Stimulated activated CD4-positive, alpha-beta T cell treated with anti-CD3 and anti-CD28 coated beads, Interleukin-12 subunit alpha, Interleukin-12 subunit beta, amount 100 ng/mL, for 48 hours (primary cell): Measurements from ENCODE around the gene MYCBP2.
"Not testable (repeated sequence)": the region's sequence is repeated elsewhere in the genome, so short reads cannot be mapped to it uniquely, and the experiment has no call there.

Experiments used
- DNase-seq, 3 donors: peaks; one replicate each; pipeline ENCODE4 v3.0.0-alpha.2; 2020; ENCODE audit warnings: low read depth in 2 of 3, low spot score in 1 of 3

MYCBP2 gene

GRCh38 chr13:77215543-77215942 is 111.4 kb downstream of the MYCBP2 start:
- no peak for DNase-seq

DNA sequence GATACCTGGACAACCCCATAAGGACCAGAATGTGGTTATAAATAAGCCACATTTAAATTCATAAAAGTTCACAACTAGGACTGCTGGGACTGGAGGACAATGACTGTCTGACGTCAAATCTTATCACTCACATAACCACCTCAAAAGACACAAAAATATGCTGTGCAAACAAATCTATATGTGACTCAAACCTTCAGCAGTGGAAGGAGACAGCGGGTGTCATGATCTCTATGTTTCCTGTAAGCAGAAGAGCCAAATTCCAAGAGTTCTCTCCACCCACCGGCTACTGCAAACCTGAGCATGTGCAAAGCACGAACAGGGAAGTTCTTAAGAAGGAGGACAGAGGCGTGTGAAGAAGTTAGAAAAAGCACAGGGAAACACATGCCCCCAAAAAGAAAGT is 113.2 kb downstream of the MYCBP2 start:
- DNase-seq: no peak

DNA sequence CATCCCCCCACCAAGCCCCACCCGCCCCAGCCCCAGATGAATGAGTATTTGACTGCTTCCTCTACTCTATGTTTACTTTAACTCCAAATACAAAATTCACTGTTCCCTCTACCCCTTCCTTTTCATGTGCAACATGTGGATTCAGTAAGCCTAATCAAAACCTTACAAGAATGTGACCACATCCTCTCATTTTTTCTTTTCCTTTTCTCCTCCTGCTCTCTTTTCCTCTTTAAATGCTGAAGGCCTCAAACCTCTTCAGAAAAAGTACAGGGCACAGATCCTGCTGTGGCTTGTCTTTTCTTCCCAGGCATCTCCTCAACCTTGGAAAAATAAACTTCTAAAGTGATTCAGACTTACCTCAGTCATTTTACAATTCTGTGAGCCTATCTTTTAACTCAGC is 119.0 kb downstream of the MYCBP2 start:
- no peak for DNase-seq

- not testable (repeated sequence) for DNase-seq
Measured at GRCh38 chr13:77198995-77199394, 127.9 kb downstream of the MYCBP2 start.

GRCh38 chr13:77196052-77196618 is 130.8 kb downstream of the MYCBP2 start:
- DNase-seq: no peak

- DNase-seq: no peak
Measured at GRCh38 chr13:77190349-77190958, 136.4 kb downstream of the MYCBP2 start.

DNA sequence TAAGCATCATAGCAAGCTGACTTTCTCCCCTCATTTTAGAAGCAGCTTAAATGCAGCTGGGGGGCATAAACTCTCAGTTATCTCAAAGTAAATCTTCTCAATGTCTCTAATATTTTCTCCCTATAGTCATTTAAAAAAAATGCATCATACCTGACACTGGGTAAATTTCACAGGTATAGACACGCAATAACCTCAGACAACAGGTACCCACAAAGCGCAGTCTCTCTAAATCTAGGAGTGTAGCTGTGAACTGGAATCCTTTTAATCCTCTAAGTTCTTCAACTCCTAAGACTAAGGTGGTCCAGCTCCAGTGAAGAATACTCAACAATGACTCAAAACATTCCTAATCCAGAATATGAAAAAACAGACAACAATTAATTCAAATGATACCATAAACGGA is 141.2 kb downstream of the MYCBP2 start:
- no peak for DNase-seq

DNA sequence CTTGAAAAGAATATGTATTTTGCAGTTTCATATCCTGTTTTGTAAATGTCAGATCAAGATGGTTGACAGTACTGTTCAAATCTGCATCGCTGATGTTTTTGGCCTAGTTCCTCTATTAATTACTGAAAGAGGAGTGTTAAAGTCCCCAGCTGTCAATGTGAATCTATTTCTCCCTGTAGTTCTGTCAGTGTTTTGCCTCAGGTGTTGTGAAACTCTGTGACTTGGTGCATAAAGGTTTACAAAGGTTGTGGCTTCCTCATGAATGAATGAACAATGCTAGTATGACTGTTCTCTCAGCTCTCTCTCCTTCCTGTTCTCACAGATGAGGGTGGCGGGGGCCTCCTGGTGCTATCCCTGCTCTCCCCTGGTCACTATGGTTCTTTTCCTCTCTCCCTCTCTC is 142.4 kb downstream of the MYCBP2 start:
- DNase-seq: peak; percentile 12 to 31 (median 28)

DNA sequence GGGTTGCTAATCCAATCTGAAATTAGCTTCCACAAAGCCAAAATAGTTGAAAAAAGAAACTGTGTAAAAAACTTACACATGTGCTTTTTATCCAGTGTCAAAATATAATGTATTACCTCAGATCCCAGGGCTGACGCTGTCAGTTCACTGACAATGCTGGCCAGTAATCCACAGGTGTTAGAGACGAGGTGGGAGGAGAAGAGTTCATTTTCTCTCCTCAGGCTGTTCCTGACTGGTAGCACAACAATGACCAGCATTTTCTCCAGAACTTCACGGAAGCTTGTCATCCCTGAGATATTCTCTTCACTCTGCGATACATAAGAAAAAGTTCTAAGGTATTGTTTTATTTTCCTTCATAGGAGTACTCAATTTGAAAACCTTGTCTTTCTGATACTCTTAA is 146.9 kb downstream of the MYCBP2 start:
- DNase-seq: no peak

GRCh38 chr13:77177646-77178045 is 149.2 kb downstream of the MYCBP2 start:
- DNase-seq: no peak

GRCh38 chr13:77176350-77176749 is 150.5 kb downstream of the MYCBP2 start:
- DNase-seq: no peak

GRCh38 chr13:77172650-77173049 is 154.2 kb downstream of the MYCBP2 start:
- no peak for DNase-seq

- DNase-seq: no peak
Measured at GRCh38 chr13:77171451-77171850, 155.4 kb downstream of the MYCBP2 start.

GRCh38 chr13:77168237-77168636 is 158.7 kb downstream of the MYCBP2 start:
- DNase-seq: no peak

DNA sequence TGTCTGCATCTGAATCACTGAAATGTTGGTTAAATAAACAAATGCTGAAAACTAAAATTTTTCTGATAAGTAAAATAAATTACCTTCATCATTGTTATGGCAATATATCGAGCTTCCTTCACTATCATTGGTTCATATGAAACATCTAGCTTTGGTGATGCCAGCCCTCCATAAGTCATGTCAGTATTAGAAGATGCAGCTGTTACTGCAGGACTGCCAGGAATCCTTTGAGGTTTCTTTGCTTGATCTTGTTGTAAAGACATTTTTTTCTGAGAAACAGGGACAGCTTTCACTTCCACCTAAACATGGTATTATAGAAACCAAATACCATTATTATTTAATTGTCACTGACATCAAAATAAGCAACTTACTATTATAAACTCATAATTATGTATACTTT is 176.2 kb downstream of the MYCBP2 start:
- DNase-seq: no peak

- DNase-seq: no peak
Measured at GRCh38 chr13:77143431-77143830, 183.5 kb downstream of the MYCBP2 start.

DNA sequence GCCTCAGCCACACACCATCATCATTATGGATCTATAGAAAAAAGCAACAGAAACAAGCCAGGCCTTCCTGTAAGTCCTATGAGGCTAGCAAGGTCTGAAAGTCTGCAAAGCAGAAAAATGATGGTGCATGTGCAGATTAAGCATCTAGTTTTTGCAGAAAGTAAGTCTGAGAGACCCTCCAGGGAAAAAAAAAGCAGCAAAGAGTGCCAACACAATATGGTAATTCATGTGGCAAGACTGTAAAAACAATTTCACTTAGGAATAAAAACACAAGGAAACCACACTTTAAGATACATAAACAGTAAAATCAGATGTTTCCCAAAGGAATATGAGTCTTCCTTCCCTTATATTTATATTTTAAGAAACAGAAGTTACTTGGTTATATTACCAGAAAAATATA is 187.6 kb downstream of the MYCBP2 start:
- DNase-seq: no peak

DNA sequence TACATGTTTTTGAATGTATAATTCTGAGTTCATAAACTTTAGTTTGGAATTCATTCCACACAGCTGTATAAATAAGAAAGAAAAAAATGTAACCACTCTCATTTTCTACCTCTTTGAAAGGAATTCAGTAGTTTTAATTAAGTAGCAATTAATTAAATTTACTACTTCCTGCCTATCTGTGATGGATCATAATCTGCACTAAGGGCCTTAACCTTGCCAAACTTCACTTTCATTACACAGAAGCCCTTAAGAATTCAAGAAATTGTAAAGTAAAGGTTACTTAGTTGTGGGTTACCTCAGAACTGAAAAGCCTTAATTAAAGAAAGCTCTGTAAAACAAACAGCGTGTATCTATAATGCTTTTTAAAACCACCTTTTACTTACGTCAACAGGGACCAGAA is 188.1 kb downstream of the MYCBP2 start:
- DNase-seq: no peak

DNA sequence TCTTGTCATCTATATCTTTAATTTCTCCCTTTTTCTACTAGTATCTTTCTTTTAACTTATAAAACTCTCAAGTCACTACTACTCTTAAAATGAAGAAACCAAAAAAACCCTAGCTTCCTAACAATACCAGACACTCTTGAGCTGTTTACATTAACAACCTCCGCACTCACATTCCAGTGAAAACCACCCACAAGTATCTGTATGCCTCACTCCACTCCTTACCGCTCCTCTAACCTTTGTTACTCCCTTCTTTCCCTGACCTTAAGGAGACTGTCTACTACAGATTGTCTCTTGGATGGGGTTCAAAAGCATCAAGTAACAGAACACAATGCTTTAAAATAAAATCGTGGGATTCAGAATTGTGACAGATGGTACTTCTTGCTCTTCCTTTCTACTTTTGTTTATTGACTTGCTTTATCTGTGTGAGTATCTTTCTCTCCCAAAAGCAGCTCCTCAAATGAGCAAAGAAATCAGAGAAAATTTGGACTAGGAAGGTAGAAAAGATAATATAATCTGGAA is 189.9 kb downstream of the MYCBP2 start:
- DNase-seq: no peak

DNA sequence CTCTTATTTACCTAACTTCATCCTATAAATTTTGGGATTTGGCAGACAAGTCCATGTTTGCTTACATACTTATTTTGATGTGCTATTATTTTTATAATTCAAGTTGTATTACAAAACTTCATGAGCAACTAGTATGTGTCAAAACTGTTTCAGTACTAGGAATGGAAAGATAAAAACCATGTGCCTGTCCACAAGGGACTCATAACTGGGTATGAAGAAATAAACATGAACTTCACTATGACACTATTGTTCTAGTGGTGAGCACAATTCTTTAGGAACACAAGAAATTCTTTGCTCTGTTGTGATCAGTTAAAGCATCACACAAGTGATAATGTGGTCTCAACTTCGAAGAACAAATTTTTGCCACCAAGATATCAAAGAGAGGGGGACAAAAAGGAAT is 202.5 kb downstream of the MYCBP2 start:
- DNase-seq: no peak

DNA sequence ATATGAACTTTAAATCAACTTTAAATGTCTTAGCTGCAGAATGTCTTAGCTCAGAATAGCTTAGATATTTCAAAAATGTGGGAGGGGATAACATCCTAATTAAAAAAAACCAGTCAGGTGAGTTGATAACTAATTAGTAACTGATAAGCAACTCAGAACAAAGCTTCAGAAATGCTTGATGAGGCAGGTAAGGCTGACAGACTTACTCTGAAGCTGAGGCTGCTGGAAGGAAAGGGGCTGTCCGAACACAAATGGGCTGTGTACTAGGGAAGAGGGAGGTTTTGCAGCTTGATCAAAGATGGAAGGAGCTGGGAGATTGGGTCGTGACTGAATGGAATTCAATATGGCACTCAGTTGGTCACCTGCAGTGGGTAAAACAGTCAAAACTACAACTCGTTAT is 208.8 kb downstream of the MYCBP2 start:
- no peak for DNase-seq

DNA sequence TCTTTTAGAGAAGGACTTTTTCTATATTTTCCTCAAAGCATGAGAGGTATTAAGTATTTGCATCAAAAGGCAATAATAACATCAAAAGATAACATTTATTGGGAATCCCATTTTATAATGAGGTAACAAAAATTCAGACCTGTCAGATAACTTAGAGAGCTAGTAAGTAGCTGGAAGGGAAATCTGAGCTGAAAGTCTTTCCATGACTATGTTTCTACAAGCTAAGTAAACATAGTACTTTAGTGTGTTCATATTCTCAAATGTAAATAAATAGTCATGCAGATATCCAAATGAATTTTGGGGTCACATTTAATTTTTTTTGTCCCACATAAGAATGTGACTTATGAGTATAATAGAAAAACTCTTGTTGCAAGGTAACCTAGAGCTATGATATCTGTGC is 212.6 kb downstream of the MYCBP2 start:
- DNase-seq: no peak

DNA sequence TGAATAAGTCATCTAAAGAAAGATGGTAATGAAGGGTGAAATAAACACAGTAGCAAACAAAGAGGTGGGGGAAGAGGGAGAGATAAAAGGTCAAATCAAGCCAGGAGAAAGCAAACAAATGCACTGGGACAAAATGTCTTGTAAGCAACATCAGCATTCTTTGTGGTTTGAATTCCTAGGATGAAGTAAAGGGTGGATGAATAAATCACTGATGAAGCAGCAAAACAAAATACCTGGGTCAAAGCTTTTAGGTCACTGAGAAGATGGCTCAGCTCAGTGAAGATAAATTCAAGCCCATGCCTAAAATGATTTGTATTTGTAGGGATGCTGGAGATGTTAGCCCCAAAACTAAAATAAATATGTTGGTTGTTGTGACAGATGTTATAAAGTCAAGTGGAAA is 213.4 kb downstream of the MYCBP2 start:
- DNase-seq: no peak
